Measurements from ENCODE around the gene UVRAG.

DNA sequence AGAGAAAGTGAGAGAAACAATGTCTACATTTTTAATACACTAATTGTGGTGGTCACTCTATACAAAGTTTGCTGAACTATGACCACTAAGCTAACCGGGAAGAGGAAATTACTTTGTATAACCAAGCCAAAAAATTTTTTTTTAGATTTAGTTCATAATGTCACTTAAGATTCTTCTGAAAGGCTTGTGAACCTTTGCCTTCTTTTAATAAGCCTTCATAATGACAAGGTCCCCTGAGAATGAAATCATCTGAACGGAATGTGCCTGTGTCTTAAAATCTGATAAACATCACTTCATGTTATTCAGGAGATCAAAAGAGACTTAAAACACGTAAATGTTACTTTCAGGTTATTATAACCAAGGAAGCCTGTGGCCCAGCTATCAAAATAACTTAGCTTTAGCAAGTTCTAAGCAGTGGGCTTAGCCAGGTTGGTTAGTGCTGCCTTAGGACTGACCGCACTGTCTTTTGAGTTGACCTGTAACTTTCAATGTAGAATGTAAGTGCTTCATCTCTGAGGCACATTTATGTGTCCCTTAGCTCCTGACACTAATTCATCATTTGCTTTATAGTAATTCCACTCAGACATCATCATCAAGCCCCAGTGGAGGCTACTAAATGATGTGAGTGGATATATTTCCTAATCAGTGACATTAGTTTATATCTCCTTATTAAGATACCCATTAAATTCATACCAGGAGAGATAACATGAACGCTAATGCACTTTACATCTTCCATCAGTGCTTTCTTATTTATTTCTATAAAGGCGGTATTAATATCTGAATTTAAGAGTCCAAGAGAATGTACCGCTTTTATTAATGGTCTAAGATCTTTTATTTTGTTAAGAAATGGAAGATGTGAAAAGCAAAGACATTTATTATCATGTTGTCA, 268.8 kb downstream of the UVRAG start:
- TF ChIP-seq, protein P1, sequence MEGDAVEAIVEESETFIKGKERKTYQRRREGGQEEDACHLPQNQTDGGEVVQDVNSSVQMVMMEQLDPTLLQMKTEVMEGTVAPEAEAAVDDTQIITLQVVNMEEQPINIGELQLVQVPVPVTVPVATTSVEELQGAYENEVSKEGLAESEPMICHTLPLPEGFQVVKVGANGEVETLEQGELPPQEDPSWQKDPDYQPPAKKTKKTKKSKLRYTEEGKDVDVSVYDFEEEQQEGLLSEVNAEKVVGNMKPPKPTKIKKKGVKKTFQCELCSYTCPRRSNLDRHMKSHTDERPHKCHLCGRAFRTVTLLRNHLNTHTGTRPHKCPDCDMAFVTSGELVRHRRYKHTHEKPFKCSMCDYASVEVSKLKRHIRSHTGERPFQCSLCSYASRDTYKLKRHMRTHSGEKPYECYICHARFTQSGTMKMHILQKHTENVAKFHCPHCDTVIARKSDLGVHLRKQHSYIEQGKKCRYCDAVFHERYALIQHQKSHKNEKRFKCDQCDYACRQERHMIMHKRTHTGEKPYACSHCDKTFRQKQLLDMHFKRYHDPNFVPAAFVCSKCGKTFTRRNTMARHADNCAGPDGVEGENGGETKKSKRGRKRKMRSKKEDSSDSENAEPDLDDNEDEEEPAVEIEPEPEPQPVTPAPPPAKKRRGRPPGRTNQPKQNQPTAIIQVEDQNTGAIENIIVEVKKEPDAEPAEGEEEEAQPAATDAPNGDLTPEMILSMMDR (conservative IDR thresholded peaks at IDR 0.05; ENCODE audit: low read depth, low read length) = no peak
- TF ChIP-seq EZH2phosphoT487 (IDR thresholded peaks at IDR 0.05; ENCODE audit: borderline replicate concordance, low read length) = no peak

Data from PC-3 (cell line).